Astrocyte of the cerebellum (primary cell): ENCODE results near the gene FSHR.

Experiments
- DNase-seq: peaks from one replicate; pipeline ENCODE4 v3.0.0-alpha.2; 2011; ENCODE audit warnings: low read depth
- H3K4me3 ChIP-seq: 2 replicates; pipeline ENCODE4 v1.5.1; 2011; ENCODE audit warnings: mild to moderate bottlenecking, low read depth, low read length, moderate library complexity
- CTCF ChIP-seq: IDR thresholded peaks from 2 replicates; pipeline ENCODE4 v1.5.1; 2012; ENCODE audit warnings: low read length, low read depth, moderate library complexity, mild to moderate bottlenecking; ENCODE audit errors: missing control alignments
- in situ Hi-C: cut with HindIII; loops from 2 replicates; pipeline ENCODE4 v1.10.0; 2017; ENCODE audit warnings: low sequenced_read_pairs

The FSHR gene

GRCh38 chr2:49068613-49069012 lies 85.7 kb downstream of the FSHR start:
- no peak overlapping the region for H3K4me3 ChIP-seq
- no peak for DNase-seq
- in situ Hi-C loops = no loop called here
- TF ChIP-seq CTCF = no peak

- no peak overlapping the region for H3K4me3 ChIP-seq
- in situ Hi-C loops = no loop called here
- no peak for TF ChIP-seq CTCF
- no peak for DNase-seq
Measured at GRCh38 chr2:49067971-49068370, 86.3 kb downstream of the FSHR start.

- no peak overlapping the region for H3K4me3 ChIP-seq
- TF ChIP-seq CTCF = no peak
- DNase-seq = no peak
- in situ Hi-C loops = no loop called here
Measured at GRCh38 chr2:49053156-49053555, 101.2 kb downstream of the FSHR start.

- H3K4me3 ChIP-seq = no peak overlapping the region
- no peak for TF ChIP-seq CTCF
- in situ Hi-C loops = no loop called here
- no peak for DNase-seq
Measured at GRCh38 chr2:49050265-49050664, 104.0 kb downstream of the FSHR start.

GRCh38 chr2:49049161-49049560 lies 105.2 kb downstream of the FSHR start:
- in situ Hi-C loops = no loop called here
- DNase-seq = no peak
- no peak for TF ChIP-seq CTCF
- no peak overlapping the region for H3K4me3 ChIP-seq

GRCh38 chr2:49045083-49045482 lies 109.2 kb downstream of the FSHR start:
- TF ChIP-seq CTCF = no peak
- no peak for DNase-seq
- in situ Hi-C loops = no loop called here
- no peak overlapping the region for H3K4me3 ChIP-seq
